Measurements from ENCODE around the gene TBX15. TPM values are rescaled to one million over a fixed set of nuclear protein-coding genes. Genes with fewer than 3 reads are reported as not detected.

Gene TBX15
- total and polyA plus RNA-seq, 2 experiments from 2014 or later, result 0.21 TPM; not detected in 1

DNA sequence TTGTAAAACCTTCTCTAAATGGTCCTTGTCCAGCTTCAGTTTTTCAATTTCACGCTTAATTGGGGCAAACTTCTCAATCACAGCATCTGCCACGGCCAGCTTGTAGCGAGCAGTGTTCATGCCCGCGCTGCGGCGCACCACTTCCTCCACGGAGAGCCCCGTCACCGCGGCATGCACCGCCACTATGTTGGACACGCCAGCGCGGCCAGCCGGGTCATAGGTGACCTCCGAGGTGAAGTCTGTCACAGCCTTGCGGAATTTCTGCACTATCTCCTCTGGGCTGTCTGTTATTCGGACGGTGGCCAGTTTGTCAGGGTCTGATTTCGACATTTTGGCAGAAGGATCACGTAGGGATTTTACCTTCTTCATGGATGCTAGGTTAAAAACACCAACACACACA, 44.8 kb upstream of the TBX15 start (continued):
- TF ChIP-seq, protein P1, sequence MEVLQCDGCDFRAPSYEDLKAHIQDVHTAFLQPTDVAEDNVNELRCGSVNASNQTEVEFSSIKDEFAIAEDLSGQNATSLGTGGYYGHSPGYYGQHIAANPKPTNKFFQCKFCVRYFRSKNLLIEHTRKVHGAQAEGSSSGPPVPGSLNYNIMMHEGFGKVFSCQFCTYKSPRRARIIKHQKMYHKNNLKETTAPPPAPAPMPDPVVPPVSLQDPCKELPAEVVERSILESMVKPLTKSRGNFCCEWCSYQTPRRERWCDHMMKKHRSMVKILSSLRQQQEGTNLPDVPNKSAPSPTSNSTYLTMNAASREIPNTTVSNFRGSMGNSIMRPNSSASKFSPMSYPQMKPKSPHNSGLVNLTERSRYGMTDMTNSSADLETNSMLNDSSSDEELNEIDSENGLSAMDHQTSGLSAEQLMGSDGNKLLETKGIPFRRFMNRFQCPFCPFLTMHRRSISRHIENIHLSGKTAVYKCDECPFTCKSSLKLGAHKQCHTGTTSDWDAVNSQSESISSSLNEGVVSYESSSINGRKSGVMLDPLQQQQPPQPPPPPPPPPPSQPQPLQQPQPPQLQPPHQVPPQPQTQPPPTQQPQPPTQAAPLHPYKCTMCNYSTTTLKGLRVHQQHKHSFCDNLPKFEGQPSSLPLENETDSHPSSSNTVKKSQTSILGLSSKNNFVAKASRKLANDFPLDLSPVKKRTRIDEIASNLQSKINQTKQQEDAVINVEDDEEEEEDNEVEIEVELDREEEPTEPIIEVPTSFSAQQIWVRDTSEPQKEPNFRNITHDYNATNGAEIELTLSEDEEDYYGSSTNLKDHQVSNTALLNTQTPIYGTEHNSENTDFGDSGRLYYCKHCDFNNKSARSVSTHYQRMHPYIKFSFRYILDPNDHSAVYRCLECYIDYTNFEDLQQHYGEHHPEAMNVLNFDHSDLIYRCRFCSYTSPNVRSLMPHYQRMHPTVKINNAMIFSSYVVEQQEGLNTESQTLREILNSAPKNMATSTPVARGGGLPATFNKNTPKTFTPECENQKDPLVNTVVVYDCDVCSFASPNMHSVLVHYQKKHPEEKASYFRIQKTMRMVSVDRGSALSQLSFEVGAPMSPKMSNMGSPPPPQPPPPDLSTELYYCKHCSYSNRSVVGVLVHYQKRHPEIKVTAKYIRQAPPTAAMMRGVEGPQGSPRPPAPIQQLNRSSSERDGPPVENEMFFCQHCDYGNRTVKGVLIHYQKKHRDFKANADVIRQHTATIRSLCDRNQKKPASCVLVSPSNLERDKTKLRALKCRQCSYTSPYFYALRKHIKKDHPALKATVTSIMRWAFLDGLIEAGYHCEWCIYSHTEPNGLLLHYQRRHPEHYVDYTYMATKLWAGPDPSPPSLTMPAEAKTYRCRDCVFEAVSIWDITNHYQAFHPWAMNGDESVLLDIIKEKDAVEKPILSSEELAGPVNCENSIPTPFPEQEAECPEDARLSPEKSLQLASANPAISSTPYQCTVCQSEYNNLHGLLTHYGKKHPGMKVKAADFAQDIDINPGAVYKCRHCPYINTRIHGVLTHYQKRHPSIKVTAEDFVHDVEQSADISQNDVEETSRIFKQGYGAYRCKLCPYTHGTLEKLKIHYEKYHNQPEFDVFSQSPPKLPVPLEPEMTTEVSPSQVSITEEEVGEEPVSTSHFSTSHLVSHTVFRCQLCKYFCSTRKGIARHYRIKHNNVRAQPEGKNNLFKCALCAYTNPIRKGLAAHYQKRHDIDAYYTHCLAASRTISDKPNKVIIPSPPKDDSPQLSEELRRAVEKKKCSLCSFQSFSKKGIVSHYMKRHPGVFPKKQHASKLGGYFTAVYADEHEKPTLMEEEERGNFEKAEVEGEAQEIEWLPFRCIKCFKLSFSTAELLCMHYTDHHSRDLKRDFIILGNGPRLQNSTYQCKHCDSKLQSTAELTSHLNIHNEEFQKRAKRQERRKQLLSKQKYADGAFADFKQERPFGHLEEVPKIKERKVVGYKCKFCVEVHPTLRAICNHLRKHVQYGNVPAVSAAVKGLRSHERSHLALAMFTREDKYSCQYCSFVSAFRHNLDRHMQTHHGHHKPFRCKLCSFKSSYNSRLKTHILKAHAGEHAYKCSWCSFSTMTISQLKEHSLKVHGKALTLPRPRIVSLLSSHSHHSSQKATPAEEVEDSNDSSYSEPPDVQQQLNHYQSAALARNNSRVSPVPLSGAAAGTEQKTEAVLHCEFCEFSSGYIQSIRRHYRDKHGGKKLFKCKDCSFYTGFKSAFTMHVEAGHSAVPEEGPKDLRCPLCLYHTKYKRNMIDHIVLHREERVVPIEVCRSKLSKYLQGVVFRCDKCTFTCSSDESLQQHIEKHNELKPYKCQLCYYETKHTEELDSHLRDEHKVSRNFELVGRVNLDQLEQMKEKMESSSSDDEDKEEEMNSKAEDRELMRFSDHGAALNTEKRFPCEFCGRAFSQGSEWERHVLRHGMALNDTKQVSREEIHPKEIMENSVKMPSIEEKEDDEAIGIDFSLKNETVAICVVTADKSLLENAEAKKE (CRISPR knock-in tag; IDR thresholded peaks at IDR 0.05), result no peak
- TF ChIP-seq, protein P2, sequence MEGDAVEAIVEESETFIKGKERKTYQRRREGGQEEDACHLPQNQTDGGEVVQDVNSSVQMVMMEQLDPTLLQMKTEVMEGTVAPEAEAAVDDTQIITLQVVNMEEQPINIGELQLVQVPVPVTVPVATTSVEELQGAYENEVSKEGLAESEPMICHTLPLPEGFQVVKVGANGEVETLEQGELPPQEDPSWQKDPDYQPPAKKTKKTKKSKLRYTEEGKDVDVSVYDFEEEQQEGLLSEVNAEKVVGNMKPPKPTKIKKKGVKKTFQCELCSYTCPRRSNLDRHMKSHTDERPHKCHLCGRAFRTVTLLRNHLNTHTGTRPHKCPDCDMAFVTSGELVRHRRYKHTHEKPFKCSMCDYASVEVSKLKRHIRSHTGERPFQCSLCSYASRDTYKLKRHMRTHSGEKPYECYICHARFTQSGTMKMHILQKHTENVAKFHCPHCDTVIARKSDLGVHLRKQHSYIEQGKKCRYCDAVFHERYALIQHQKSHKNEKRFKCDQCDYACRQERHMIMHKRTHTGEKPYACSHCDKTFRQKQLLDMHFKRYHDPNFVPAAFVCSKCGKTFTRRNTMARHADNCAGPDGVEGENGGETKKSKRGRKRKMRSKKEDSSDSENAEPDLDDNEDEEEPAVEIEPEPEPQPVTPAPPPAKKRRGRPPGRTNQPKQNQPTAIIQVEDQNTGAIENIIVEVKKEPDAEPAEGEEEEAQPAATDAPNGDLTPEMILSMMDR (conservative IDR thresholded peaks at IDR 0.05; ENCODE audit: low read depth in 2 of 2), result no peak
- no peak for TF ChIP-seq ZNF331 (CRISPR knock-in tag; IDR thresholded peaks at IDR 0.05; ENCODE audit: low read depth)
- no peak for TF ChIP-seq EZH2 (IDR thresholded peaks at IDR 0.05; ENCODE audit: low read depth, unreplicated experiment)
- TF ChIP-seq NANOG (IDR thresholded peaks at IDR 0.05; ENCODE audit: borderline replicate concordance), result no peak

DNA sequence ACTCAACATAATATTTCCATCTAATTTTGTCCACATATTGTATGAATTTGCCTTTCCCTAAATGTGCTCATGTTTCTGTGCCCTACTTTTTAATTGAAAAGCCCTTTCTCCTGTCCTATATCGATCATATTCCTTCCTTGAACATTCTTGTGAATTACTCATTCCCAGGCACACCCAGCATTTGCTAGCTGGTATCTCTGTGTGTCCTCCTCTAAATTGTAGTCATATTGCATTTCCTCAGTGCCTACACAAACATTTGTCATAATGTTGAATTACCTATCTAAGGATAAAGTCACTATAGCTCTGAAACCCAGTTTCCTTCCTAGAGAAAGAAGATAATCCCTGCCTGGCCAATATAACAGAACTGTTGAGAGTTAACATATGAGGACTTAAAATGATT, 39.6 kb upstream of the TBX15 start:
- Histone ChIP-seq H3K27ac (ENCODE audit: low read depth) (no peak overlapping the region), H2AFZ (no peak overlapping the region), H3K4me1 (ENCODE audit: insufficient read depth) (no peaks in the 10 kb centered on the region), H3K4me3 (no peak overlapping the region), H3K4me2 (no peak overlapping the region), H3K9me2 (ENCODE audit: insufficient read depth) (0 out of 2 replicates have a peak, but pooled peaks cover 5% of the 10 kb centered on the region), H3F3A (replicated peaks; ENCODE audit: low read depth) (no peaks in the 10 kb centered on the region), H4K20me1 (replicated peaks; ENCODE audit: insufficient read depth) (no peaks in the 10 kb centered on the region), H3K79me2 (replicated peaks; ENCODE audit: insufficient read depth) (no peaks in the 10 kb centered on the region), H3K27me3 (ENCODE audit: insufficient read depth) (no peaks in the 10 kb centered on the region), H3K36me3 (ENCODE audit: insufficient read depth) (no peaks in the 10 kb centered on the region)
- Mint-ChIP-seq H3K27ac (no peak overlapping the region), H3K27me3 (ENCODE audit: insufficient read depth, low read depth, poor library complexity) (no peaks in the 10 kb centered on the region), H3K36me3 (ENCODE audit: low read depth) (no peaks in the 10 kb centered on the region; the same call in 2 of the 3 replicates), H3K4me1 (no peaks in the 10 kb centered on the region), H3K4me3 (no peak overlapping the region), H3K9me3 (no peaks in the 10 kb centered on the region)
- no peak for DNase-seq (ENCODE audit: low spot score)
- TF ChIP-seq NANOG (IDR thresholded peaks at IDR 0.05; ENCODE audit: borderline replicate concordance), result no peak
- TF ChIP-seq ZNF331 (CRISPR knock-in tag; IDR thresholded peaks at IDR 0.05; ENCODE audit: low read depth), result no peak
- TF ChIP-seq POLR2AphosphoS5 (IDR thresholded peaks at IDR 0.05; ENCODE audit: low read depth), result no peak
- no peak for TF ChIP-seq STAT1 (IDR thresholded peaks at IDR 0.05; ENCODE audit: unreplicated experiment)
- no peak for TF ChIP-seq ZNF114 (CRISPR knock-in tag; IDR thresholded peaks at IDR 0.05)
- no peak for TF ChIP-seq JUNB (IDR thresholded peaks at IDR 0.05; ENCODE audit: unreplicated experiment)
- TF ChIP-seq, protein P2 (conservative IDR thresholded peaks at IDR 0.05; ENCODE audit: low read depth in 2 of 2), result no peak
- TF ChIP-seq EZH2phosphoT487 (IDR thresholded peaks at IDR 0.05; ENCODE audit: unreplicated experiment), result no peak
- TF ChIP-seq EZH2 (IDR thresholded peaks at IDR 0.05; ENCODE audit: low read depth, unreplicated experiment), result no peak
- TF ChIP-seq, protein P3, sequence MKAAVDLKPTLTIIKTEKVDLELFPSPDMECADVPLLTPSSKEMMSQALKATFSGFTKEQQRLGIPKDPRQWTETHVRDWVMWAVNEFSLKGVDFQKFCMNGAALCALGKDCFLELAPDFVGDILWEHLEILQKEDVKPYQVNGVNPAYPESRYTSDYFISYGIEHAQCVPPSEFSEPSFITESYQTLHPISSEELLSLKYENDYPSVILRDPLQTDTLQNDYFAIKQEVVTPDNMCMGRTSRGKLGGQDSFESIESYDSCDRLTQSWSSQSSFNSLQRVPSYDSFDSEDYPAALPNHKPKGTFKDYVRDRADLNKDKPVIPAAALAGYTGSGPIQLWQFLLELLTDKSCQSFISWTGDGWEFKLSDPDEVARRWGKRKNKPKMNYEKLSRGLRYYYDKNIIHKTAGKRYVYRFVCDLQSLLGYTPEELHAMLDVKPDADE (IDR thresholded peaks at IDR 0.05), result no peak
- no peak for ATAC-seq

Data from GM23338 (cell line).